SK-MEL-5 (cell line): ENCODE results near the gene TRIM58. TPM values are rescaled to one million over a fixed set of nuclear protein-coding genes. Genes with fewer than 3 reads are reported as not detected.

Experiments used
- DNase-seq: peaks from one replicate; pipeline ENCODE4 v3.0.0-alpha.2; 2016; ENCODE audit warnings: low read depth, low spot score
- in situ Hi-C: cut with HindIII; loops from 2 replicates; pipeline ENCODE4 v1.10.0; 2016; ENCODE audit warnings: low sequenced_read_pairs, high pct_unique_total_duplicates, low pct_unique_long_range_greater_than_20kb
- total RNA-seq: library from RNA; depleted of rRNA; stranded (reverse); fragments of >200 nt; shearing (Covaris generic); gene quantifications from 2 replicates; pipeline ENCODE4 v1.2.3, GENCODE V29; 2014

The TRIM58 gene
- total RNA-seq, 1 experiment from 2014 or later = 0.16 TPM

- DNase-seq = no peak
- in situ Hi-C loops = no loop called here
Measured at GRCh38 chr1:247862756-247863155, 5.8 kb downstream of the TRIM58 start.

- in situ Hi-C loops = no loop called here
- DNase-seq = no peak
Measured at GRCh38 chr1:247864644-247865043, 7.7 kb downstream of the TRIM58 start.

DNA sequence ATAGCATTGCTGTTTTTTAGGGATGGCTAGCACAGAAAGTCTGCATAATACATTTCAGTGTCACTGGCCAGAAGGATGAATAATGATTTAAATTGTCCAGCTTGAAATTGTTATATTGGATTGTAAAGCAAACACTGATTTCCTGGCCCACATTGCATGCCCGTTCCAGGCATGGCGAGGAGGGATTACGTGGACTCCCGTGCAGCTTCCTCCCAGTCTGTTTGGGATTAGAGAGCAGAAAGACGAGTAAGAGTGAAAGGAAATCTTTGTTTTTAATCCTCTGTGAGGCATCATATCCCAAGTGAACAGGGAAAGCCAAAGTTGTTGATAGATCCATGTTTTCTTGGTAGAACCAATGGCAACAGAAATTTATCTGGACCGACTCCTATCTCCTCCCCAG is 8.4 kb downstream of the TRIM58 start:
- no peak for DNase-seq
- in situ Hi-C loops = no loop called here

DNA sequence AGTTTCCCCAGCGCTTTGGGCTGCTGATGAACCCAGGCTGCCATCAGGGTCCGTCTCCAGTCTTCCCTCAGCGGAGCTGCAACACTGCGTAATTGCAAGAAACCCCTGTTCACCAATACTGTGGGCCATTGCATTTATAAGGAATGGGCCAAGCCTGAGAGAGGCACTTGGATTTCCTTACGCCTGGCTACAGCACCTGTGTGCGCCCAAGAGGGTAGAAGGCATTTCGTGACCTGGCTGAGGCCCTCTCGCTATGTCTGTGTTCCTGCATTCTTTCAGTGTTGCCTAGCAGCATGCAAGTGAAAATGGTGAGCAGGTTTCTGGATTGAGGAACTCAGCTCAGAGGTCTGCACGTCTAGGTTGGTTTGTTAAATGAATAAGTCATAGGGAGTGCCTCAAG is 26.4 kb downstream of the TRIM58 start:
- in situ Hi-C loops = no loop called here
- no peak for DNase-seq

DNA sequence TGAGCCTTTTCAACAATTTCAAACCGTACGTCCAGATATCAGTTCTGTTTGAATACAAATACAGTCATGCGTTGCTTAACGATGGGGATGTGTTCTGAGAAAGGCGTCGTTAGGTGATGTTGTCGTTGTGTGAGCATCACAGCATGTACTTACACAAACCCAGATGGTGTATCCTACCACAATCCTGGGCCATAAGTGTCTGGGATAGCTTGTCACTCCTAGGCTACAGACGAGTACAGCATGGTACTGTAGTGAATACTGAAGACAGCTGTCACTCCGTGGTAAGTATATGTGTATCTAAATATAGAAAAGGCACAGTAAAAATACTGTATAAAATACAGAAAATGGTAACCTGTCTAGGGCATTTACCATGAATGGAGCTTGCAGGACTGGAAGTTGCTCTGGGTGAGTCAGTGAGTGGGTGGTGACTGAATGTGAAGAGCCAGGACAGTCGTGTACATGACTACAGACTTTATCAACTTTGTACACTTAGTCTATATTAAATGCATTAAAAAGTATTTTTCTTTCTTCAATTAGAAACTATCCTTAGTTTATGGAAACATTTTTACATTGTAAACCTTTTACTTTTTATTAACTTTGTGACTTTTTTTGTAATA is 27.9 kb downstream of the TRIM58 start:
- in situ Hi-C loops = no loop called here
- DNase-seq = no peak

DNA sequence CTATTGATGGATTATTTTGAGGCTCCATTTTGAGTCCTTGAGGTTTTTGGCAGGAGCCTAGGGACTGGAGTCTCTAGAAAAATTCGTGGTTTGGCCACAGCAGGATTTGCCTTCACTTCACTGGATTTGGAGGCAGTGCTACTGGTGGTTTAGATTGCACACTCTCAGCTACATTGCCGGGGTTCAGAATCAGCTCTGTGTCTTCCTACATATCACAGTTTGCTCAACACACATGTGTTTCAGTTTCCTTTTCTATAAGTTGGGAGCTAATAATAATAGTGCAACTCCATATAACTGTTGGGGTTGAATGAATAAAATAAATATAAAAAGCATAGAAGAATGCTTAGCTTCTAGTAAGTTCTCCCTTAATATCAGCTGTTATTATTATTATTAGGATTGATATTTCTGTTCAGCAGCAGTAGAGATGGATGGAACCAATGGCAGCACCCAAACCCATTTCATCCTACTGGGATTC is 38.2 kb downstream of the TRIM58 start, which contains the start of gene OR2W3:
Gene OR2W3 (plus strand): TSS at position 425 of the 475 bp plus-strand sequence. CDS start 0 bp downstream, at position 425.
- in situ Hi-C loops = no loop called here
- DNase-seq = no peak

GRCh38 chr1:247895976-247896375 is 39.0 kb downstream of the TRIM58 start:
- in situ Hi-C loops = no loop called here
- DNase-seq = no peak

DNA sequence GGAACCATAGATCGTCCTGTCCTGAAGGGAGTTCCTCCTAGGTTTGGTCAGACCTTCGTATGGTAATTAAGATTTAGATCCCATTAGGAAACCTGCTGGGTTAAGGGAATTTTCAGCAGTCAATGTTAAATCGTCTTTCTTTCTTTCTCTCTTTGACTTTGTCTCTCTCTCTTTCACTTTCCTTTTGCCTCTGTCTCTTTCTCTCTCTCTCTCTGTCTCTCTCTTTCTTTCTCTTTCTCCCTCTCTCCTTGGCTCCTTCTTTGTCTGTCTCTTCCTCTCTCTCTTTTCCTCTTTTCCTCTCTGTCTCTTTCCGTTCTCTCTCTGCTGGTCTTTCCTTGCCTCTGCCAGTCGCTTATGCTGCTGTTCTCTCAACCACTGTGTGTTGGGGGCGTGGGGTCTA is 47.1 kb downstream of the TRIM58 start:
- DNase-seq = no peak
- in situ Hi-C loops = no loop called here

DNA sequence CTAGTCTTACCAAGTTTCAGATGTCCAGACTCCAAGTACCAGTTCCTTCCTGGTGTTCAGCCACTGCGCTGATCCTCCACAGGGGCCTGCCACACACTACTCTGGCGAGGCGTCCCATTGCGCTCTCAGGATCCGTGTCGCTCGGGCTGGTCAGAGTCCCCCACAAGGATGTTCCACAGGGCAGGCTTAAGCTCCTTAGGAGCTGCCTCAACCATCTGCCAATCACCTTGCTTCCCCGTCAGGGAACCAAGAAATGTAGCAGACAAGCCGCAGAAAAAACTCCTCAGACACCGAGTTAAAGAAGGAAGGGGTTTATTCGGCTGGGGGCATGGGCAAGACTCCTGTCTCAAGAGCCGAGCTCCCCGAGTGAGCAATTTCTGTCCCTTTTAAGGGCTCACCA is 48.2 kb downstream of the TRIM58 start:
- in situ Hi-C loops = no loop called here
- DNase-seq = no peak

- DNase-seq = no peak
- in situ Hi-C loops = no loop called here
Measured at GRCh38 chr1:247905910-247906503, 49.0 kb downstream of the TRIM58 start.

- DNase-seq = peak; percentile 2
- in situ Hi-C loops = no loop called here
Measured at GRCh38 chr1:247906504-247907047, 49.6 kb downstream of the TRIM58 start.

- no peak for DNase-seq
- in situ Hi-C loops = no loop called here
Measured at GRCh38 chr1:247908766-247909165, 51.8 kb downstream of the TRIM58 start.

GRCh38 chr1:247913786-247914185 is 56.8 kb downstream of the TRIM58 start:
- no peak for DNase-seq
- in situ Hi-C loops = no loop called here

DNA sequence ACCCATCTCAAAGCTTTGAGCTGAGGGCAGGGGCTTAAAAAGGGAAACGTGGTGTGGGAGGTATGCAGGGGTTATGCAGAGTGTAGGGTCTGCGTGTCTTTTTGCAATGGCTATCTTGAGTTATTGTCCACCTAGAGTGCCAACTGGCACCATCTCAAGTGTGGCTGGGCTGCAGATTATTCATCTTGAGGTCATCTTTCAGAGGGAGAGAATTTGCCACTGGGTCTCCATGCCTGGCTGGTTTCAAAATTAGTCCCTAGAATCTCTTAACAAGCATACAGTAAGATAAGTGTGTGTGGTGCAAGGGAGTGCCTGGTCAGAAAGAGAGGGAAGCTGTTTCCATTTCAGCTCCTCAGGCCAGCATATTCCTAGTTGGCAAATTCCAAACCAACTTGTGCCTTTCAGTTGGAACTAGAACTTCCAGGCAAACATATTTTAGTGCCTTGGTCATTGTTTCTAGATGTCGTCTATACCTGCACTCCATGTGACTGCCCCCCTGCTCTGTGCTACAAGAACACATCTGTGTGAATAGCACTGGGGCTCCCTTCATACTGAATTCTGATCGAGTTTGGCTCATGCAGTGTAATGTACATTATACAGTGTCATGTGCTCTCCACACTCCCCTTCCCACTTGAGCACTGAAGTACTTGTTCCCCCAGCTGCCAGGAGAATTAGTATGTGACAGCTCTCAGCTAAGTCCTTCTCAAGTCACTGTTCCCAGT is 58.1 kb downstream of the TRIM58 start:
- DNase-seq = no peak

DNA sequence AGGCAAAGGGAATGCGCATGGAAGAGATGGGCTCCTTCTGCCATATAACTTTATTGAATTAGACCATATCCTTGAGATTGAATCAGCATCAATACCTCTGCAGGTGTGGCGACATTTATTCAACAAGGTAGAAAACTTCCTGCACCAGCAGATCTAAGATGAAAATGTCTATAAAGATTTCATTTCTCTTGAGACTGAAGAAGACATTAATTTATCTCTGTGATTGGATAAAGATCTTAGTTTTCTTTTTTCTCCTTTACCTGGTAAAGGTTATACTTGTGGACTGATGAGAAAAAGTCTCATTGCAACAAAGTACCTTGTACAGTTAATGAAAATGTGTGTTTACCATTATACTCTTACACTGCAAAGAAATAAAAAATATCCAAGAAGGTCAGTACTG is 63.0 kb downstream of the TRIM58 start, which contains the start of gene OR2T8:
Gene OR2T8 (plus strand): TSS at position 301 of the 400 bp plus-strand sequence. CDS start 766 bp downstream, outside the sequence.
- DNase-seq = no peak
- in situ Hi-C loops = no loop called here

More for the DNA sequence above, 58.1 kb downstream of the TRIM58 start:
- in situ Hi-C loops = no loop called here

- in situ Hi-C loops = no loop called here
- no peak for DNase-seq
Measured at GRCh38 chr1:247923941-247924340, 67.0 kb downstream of the TRIM58 start.

DNA sequence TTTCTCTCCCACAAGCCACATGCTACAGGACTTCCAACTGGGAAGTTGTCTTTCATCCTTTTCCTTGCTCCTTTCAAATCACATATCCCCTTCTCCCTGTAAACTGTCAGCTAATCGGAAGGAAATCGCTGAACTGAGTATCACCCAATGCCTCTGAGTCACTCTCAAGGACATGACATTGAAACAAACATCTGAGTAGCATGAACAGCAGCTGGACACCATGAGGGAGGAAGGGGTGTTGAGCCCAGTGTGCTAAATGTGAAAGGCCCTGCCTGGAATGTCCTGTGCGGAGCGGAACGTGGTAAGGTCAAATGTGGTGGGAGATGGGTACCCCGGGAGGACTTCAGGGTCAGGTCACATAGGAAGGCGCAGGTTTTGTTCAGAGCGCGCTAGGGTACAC is 67.9 kb downstream of the TRIM58 start, which contains the start of gene OR2AJ1:
Gene OR2AJ1 (plus strand): TSS at position 22 of the 400 bp plus-strand sequence. CDS start 8,880 bp downstream, outside the sequence.
- DNase-seq = no peak
- in situ Hi-C loops = no loop called here
